H1 (cell line): ENCODE data around the gene WDR27. TPM values are rescaled to one million over a fixed set of nuclear protein-coding genes. Genes with fewer than 3 reads are reported as not detected.

ENCODE experiments used
- BACH1 ChIP-seq: IDR thresholded peaks from 2 replicates; pipeline ENCODE4 v1.6.1; 2012; ENCODE audit warnings: low read length, improper control_type of control experiment
- KDM1A ChIP-seq: fragments of 200-600, 300-600 bp; sonication (generic); IDR thresholded peaks from 2 replicates; pipeline ENCODE4 v1.7.1; 2016; ENCODE audit warnings: mild to moderate bottlenecking, low read length, borderline replicate concordance
- PHF8 ChIP-seq: fragments of 200-600 bp; sonication (generic); conservative IDR thresholded peaks from 2 replicates; pipeline ENCODE4 v1.7.1; 2012; ENCODE audit warnings: low read depth, mild to moderate bottlenecking, inconsistent platforms, low read length, moderate library complexity
- SP4 ChIP-seq: IDR thresholded peaks from 2 replicates; pipeline ENCODE4 v1.6.1; 2012; ENCODE audit warnings: low read length, inconsistent platforms
- YY1 ChIP-seq: IDR thresholded peaks from 2 replicates; pipeline ENCODE4 v1.6.1; 2011; ENCODE audit warnings: low read depth, mild to moderate bottlenecking, low read length
- polyA plus RNA-seq, 7 experiments: library from polyadenylated mRNA; depleted of rRNA in 3 of 7; stranded (reverse) in 5 of 7; unstranded in 2 of 7; fragments of >200 nt in 5 of 7; fragments of 200-250 nt in 2 of 7; gene quantifications; 1 replicate in 5 of 7; 2 replicates in 1 of 7; 4 replicates in 1 of 7; pipeline versions ENCODE4 v1.2.1 to v1.2.3, GENCODE V29; 2011 to 2013; ENCODE audit warnings: missing spikeins in 2 of 7, mixed read lengths in 2 of 7
- total RNA-seq: library from RNA; stranded (reverse); fragmentation: NEBNext Ultra II Directional; extraction: Animal tissue kit (Norgen Biotek cat#: 25700); gene quantifications from 2 replicates; pipeline ENCODE4 v1.2.1, GENCODE V29; 2021

The WDR27 gene
- total and polyA plus RNA-seq, 2 of the 8 experiments (the other 6 are each of a cell fraction or from before 2014, with no cell fraction given) = 53.6 to 68.6 TPM

DNA sequence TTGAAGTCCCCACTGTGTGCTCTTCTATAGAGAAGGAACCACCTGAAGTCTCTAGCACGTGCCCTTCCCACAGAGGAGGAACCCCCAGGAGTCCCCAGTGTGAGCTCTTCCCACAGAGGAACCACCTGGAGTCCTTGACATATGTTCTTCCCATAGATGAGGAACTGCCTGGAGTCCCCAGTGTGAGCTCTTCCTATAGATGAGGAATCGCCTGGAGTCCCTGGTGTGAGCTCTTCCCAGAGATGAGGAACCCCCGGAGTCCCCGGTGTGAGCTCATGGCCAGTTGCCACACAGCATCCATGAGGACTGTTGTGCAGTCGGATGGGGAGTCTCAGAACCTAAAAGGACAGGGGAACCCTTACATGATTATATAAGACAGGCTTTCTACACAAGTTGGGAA, 290.1 kb downstream of the WDR27 start (continued):
- TF ChIP-seq YY1 (no peak), KDM1A (no peak), PHF8 (no peak), SP4 (no peak), BACH1 (no peak)
